Measurements from ENCODE around the gene CYB5D1.
A peak's percentile ranks its signal among the peaks of the same experiment; 100 is the strongest.

Gene CYB5D1

DNA sequence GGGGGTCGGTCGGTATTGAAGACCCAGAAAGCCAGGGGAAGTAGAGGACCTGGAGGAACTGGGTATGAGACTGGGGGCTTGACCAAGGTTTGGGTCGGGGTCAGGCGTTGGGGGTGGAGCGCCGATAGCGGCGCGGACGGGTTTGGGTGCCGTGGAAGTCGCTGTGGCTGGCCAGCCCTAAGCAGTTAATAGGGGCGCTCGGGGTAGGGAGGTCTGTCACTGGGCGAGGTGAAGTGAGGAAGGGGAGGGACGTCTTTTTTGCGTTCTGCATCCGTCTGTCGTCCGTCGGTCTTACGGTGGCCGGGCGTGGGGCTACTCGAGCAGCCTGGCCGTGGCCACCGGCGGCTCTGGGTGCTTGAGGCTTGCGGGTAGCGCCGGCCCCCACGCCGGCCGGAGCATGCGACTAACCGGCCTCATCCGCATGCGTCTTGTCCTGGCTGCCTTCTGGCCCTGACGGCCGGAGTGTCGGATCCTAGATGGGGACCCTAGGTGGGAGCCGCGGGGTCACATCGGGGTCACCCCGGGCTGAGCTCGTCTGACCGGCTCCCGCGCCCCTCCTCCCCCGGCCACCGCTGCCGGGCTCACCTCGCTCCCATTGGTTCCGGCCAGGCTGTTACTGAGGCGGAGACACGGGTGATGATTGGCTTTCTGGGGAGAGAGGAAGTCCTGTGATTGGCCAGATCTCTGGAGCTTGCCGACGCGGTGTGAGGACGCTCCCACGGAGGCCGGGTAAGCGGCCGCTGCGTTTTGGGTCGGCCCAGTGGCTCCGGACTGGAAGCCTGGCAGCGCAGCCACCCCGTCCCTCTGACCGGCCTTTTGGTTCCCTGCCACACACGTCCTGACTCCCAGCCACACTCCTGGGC is 13.3 kb upstream of the CYB5D1 start:
- peak; percentile 89 for DNase-seq (ENCODE audit: low read depth)

DNA sequence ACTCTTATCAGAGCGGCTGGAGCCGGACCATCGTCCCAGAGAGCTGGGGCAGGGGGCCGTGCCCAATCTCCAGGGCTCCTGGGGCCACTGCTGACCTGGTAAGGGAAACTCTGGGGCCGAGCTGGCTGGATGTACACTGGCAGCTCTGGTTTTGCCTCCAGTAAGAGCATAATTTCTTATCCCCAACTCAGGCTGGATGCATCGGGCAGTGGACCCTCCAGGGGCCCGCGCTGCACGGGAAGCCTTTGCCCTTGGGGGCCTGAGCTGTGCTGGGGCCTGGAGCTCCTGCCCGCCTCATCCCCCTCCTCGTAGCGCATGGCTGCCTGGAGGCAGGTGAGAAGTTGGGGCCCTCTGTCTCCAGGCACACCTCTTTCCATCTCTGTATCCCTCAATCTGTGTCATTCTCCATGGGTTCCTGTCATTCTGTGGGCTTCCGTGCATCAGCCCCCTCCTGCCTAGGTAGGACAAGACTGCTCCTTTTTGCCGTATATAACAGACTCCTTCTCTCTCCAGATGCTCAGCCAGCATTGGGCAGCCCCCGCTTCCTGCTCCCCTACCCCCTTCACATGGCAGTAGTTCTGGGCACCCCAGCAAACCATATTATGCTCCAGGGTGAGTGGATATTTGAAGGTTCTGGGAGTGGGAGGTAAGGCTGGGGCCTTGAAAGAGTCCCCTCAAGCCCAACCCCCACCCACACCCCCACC is 12.3 kb upstream of the CYB5D1 start:
- no peak for DNase-seq (ENCODE audit: low read depth)

DNA sequence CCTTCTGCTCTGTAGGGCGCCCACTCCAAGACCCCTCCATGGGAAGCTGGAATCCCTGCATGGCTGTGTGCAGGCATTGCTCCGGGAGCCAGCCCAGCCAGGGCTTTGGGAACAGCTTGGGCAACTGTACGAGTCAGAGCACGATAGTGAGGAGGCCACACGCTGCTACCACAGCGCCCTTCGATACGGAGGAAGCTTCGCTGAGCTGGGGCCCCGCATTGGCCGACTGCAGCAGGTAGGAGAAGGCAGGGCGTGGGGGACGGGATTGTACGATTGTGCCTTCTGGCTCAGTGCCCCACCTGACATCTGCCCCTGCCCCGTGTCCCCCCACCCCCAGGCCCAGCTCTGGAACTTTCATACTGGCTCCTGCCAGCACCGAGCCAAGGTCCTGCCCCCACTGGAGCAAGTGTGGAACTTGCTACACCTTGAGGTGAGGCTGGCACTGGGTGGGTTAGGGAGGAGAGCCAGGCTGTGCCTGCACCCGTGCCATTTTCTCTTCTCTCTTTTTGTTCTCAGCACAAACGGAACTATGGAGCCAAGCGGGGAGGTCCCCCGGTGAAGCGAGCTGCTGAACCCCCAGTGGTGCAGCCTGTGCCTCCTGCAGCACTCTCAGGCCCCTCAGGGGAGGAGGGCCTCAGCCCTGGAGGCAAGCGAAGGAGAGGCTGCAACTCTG is 11.6 kb upstream of the CYB5D1 start:
- no peak for DNase-seq (ENCODE audit: low read depth)

DNA sequence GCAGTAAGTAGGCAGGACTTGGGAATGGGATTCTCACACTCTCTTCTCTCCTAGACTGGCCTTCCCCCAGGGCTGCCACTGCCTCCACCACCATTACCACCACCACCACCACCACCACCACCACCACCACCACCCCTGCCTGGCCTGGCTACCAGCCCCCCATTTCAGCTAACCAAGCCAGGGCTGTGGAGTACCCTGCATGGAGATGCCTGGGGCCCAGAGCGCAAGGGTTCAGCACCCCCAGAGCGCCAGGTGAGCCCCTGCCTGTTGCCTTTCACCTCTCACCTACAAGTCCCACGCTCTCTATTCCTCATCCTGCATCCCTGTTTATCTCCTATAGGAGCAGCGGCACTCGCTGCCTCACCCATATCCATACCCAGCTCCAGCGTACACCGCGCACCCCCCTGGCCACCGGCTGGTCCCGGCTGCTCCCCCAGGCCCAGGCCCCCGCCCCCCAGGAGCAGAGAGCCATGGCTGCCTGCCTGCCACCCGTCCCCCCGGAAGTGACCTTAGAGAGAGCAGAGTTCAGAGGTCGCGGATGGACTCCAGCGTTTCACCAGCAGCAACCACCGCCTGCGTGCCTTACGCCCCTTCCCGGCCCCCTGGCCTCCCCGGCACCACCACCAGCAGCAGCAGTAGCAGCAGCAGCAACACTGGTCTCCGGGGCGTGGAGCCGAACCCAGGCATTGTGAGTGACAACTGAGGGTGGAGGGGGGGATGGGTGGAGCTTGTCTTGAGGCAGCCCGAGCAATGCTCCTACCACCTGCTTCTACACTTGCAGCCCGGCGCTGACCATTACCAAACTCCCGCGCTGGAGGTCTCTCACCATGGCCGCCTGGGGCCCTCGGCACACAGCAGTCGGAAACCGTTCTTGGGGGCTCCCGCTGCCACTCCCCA is 10.8 kb upstream of the CYB5D1 start:
- DNase-seq (ENCODE audit: low read depth) = no peak

DNA sequence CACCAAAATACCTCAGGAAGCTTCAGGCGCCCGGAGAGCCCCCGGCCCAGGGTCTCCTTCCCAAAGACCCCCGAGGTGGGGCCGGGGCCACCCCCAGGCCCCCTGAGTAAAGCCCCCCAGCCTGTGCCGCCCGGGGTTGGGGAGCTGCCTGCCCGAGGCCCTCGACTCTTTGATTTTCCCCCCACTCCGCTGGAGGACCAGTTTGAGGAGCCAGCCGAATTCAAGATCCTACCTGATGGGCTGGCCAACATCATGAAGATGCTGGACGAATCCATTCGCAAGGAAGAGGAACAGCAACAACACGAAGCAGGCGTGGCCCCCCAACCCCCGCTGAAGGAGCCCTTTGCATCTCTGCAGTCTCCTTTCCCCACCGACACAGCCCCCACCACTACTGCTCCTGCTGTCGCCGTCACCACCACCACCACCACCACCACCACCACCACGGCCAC is 9.6 kb upstream of the CYB5D1 start:
- no peak for DNase-seq (ENCODE audit: low read depth)

DNA sequence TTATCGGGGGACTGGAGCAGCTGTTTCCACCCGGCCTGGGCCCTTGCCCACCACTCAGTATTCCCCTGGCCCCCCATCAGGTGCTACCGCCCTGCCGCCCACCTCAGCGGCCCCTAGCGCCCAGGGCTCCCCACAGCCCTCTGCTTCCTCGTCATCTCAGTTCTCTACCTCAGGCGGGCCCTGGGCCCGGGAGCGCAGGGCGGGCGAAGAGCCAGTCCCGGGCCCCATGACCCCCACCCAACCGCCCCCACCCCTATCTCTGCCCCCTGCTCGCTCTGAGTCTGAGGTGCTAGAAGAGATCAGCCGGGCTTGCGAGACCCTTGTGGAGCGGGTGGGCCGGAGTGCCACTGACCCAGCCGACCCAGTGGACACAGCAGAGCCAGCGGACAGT is 9.1 kb upstream of the CYB5D1 start:
- DNase-seq (ENCODE audit: low read depth) = no peak

DNA sequence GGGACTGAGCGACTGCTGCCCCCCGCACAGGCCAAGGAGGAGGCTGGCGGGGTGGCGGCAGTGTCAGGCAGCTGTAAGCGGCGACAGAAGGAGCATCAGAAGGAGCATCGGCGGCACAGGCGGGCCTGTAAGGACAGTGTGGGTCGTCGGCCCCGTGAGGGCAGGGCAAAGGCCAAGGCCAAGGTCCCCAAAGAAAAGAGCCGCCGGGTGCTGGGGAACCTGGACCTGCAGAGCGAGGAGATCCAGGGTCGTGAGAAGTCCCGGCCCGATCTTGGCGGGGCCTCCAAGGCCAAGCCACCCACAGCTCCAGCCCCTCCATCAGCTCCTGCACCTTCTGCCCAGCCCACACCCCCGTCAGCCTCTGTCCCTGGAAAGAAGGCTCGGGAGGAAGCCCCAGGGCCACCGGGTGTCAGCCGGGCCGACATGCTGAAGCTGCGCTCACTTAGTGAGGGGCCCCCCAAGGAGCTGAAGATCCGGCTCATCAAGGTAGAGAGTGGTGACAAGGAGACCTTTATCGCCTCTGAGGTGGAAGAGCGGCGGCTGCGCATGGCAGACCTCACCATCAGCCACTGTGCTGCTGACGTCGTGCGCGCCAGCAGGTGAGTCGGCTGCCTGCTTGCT is 8.6 kb upstream of the CYB5D1 start:
- DNase-seq (ENCODE audit: low read depth) = no peak

DNA sequence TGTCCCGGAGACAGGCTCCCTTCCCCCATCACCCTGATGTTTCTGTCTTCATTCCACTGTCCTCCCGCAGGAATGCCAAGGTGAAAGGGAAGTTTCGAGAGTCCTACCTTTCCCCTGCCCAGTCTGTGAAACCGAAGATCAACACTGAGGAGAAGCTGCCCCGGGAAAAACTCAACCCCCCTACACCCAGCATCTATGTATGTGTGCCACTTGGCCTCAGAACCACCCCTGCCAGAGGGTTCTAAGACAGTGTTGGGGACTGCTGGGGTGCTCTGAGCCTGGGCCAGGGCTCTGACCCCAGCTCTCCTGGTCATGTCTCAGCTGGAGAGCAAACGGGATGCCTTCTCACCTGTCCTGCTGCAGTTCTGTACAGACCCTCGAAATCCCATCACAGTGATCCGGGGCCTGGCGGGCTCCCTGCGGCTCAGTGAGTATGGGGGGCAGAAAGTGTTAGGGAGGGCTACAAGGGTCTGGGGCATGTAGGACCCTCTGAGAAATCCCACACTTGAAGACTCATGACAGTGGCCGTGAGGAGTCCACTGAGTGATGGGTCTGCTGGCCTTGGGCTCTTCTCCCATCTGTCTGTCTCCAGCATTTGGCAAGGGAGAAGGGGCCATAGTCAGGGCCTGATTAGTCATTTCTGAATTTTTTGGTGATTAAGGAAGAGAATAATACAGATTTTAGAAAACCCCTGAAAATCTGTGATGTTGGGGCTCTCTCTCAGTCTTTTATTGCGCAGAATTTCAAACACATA is 7.9 kb upstream of the CYB5D1 start:
- no peak for DNase-seq (ENCODE audit: low read depth)

DNA sequence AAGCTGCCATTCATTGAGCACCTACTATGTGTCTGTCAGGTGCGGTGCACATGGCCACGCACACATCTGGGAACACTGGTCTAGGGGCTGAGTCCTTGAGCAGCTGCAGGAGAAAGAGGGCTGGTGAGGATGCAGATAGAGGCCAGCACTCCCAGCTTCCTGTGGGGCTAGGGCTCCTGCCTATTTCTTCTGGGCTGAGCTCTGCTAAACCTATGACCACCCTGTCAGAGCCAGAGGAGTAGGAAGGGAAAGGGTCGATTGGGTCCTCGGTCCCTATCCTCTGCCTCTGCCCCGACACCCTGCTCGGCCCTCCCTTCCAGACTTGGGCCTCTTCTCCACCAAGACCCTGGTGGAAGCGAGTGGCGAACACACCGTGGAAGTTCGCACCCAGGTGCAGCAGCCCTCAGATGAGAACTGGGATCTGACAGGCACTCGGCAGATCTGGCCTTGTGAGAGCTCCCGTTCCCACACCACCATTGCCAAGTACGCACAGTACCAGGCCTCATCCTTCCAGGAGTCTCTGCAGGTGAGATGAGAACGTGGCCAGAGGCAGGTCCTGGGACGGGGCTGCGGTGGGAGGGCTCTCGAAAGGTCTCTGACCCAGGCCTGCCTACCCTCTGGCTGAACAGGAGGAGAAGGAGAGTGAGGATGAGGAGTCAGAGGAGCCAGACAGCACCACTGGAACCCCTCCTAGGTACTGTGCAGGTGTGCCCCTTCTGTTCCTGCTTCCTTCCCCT is 6.9 kb upstream of the CYB5D1 start:
- DNase-seq (ENCODE audit: low read depth) = no peak

DNA sequence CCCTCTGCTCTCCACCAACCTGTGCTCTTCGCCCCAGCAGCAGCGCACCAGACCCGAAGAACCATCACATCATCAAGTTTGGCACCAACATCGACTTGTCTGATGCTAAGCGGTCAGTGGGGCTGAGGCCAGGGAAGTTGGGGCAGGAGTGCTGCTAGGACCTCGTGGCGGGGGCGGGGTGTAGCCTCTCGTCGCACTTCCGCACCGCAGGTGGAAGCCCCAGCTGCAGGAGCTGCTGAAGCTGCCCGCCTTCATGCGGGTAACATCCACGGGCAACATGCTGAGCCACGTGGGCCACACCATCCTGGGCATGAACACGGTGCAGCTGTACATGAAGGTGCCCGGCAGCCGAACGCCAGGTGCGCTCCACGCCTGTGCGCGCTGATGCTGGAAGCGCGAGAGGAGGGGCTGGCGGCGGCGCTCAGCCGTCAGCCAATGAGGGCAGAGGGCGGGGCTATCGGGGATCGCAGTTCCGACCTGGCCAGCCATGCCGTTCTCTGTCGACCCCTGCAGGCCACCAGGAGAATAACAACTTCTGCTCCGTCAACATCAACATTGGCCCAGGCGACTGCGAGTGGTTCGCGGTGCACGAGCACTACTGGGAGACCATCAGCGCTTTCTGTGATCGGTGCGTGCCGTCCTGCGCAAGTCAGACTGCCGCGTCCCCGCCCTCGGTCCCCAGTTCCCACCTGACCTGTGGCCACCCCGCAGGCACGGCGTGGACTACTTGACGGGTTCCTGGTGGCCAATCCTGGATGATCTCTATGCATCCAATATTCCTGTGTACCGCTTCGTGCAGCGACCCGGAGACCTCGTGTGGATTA is 6.2 kb upstream of the CYB5D1 start:
- DNase-seq (ENCODE audit: low read depth) = no peak

DNA sequence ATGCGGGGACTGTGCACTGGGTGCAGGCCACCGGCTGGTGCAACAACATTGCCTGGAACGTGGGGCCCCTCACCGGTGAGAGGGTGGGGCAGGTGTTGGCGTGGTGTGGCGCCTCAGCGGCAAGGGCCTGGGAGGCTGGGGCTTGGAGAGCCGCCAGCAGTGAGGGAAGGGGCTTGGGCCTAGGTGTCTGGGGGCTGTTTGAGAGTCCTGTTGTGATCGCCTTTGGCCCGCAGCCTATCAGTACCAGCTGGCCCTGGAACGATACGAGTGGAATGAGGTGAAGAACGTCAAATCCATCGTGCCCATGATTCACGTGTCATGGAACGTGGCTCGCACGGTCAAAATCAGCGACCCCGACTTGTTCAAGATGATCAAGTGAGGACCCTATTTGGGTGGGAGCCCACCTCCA is 5.5 kb upstream of the CYB5D1 start:
- no peak for DNase-seq (ENCODE audit: low read depth)

DNA sequence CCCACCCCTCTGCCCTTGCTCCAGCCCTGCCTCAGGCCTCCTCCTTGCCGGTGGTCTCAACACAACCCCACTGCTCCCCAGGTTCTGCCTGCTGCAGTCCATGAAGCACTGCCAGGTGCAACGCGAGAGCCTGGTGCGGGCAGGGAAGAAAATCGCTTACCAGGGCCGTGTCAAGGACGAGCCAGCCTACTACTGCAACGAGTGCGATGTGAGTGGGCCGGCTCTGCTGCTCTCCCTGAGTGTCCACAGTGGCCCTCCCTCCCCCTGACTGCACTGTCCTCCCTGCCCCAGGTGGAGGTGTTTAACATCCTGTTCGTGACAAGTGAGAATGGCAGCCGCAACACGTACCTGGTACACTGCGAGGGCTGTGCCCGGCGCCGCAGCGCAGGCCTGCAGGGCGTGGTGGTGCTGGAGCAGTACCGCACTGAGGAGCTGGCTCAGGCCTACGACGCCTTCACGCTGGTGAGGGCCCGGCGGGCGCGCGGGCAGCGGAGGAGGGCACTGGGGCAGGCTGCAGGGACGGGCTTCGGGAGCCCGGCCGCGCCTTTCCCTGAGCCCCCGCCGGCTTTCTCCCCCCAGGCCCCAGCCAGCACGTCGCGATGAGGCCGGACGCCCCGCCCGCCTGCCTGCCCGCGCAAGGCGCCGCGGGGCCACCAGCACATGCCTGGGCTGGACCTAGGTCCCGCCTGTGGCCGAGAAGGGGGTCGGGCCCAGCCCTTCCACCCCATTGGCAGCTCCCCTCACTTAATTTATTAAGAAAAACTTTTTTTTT is 4.7 kb upstream of the CYB5D1 start:
- no peak for DNase-seq (ENCODE audit: low read depth)

DNA sequence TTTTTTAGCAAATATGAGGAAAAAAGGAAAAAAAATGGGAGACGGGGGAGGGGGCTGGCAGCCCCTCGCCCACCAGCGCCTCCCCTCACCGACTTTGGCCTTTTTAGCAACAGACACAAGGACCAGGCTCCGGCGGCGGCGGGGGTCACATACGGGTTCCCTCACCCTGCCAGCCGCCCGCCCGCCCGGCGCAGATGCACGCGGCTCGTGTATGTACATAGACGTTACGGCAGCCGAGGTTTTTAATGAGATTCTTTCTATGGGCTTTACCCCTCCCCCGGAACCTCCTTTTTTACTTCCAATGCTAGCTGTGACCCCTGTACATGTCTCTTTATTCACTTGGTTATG is 4.1 kb upstream of the CYB5D1 start:
- DNase-seq (ENCODE audit: low read depth) = no peak

DNA sequence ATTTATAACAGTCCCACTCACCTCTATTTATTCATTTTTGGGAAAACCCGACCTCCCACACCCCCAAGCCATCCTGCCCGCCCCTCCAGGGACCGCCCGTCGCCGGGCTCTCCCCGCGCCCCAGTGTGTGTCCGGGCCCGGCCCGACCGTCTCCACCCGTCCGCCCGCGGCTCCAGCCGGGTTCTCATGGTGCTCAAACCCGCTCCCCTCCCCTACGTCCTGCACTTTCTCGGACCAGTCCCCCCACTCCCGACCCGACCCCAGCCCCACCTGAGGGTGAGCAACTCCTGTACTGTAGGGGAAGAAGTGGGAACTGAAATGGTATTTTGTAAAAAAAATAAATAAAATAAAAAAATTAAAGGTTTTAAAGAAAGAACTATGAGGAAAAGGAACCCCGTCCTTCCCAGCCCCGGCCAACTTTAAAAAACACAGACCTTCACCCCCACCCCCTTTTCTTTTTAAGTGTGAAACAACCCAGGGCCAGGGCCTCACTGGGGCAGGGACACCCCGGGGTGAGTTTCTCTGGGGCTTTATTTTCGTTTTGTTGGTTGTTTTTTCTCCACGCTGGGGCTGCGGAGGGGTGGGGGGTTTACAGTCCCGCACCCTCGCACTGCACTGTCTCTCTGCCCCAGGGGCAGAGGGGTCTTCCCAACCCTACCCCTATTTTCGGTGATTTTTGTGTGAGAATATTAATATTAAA is 3.6 kb upstream of the CYB5D1 start:
- no peak for DNase-seq (ENCODE audit: low read depth)

DNA sequence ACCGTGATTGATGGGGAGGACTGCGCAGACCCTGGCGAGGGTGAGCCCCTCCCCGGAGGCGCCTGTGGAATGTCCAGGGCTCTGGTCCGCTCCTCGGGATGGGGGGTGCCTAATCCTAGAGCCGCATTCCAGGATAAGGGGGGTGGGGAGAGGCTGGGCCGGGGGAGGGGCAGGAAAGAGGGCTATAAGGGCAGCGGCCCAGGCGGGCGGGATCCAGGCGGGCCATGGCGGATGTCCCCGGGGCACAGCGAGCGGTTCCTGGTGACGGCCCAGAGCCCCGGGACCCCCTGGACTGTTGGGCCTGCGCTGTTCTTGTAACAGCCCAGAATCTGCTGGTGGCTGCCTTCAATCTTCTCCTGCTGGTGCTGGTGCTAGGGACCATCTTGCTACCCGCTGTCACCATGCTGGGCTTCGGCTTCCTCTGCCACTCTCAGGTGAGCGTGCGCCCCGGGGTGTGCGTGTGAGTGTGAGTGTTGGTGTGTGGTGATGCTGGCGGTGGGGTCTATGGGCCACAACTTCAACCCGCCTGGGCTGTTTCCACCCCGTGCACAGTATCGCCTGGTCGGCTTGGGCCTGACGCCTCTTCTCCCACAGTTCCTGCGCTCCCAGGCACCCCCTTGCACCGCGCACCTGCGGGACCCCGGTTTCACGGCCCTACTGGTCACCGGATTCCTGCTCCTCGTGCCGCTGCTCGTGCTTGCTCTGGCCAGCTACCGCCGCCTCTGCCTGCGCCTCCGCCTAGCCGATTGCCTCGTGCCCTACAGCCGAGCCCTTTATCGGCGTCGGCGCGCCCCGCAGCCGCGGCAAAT is 2.7 kb upstream of the CYB5D1 start, which contains the start of gene TMEM88:
Gene TMEM88 (plus strand): TSS at position 216 of the 809 bp plus-strand sequence. CDS start 9 bp downstream, at position 225.
- no peak for DNase-seq (ENCODE audit: low read depth)

DNA sequence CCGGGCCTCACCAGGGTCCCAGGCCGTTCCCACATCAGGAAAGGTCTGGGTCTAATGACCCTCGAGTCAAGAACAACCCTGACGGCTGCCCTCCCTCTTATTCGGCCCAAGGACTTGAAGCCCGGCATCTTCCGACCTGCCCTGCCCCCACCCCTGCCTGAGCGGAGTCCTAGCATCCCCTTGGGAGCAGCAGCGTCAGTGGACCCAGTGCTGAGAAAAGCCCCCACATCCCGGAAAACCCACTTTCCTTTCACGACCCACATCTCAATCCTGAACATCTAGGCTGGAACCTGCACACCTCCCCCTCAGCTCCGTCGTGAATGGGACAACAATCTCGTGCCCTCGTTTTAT is 2.2 kb upstream of the CYB5D1 start:
- no peak for DNase-seq (ENCODE audit: low read depth)
